Measurements from ENCODE around the gene SAG.

DNA sequence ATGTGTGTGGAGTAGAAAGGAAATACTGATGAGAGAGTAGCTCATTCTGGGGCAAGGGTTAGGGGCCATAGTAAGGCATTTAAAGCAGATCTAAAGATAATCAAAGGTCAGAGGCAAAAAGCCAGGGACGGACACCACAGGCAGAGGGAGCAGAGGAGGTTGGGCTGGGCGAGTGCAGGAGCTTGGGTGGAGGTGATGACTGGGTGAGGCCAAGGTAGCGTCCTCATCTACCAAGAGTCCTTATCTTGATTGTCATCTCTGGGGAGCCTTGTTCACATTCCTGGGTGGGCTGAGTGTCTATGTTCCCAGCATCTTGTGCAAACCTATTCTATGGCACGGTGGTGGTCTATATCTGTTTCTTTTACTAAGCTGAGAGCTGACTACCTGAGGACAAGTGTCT is 26.1 kb upstream of the SAG start:
- TF ChIP-seq, protein P1, sequence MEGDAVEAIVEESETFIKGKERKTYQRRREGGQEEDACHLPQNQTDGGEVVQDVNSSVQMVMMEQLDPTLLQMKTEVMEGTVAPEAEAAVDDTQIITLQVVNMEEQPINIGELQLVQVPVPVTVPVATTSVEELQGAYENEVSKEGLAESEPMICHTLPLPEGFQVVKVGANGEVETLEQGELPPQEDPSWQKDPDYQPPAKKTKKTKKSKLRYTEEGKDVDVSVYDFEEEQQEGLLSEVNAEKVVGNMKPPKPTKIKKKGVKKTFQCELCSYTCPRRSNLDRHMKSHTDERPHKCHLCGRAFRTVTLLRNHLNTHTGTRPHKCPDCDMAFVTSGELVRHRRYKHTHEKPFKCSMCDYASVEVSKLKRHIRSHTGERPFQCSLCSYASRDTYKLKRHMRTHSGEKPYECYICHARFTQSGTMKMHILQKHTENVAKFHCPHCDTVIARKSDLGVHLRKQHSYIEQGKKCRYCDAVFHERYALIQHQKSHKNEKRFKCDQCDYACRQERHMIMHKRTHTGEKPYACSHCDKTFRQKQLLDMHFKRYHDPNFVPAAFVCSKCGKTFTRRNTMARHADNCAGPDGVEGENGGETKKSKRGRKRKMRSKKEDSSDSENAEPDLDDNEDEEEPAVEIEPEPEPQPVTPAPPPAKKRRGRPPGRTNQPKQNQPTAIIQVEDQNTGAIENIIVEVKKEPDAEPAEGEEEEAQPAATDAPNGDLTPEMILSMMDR (IDR thresholded peaks at IDR 0.05; ENCODE audit: low read depth, low read length) = no peak
- no peak for TF ChIP-seq EZH2phosphoT487 (IDR thresholded peaks at IDR 0.05; ENCODE audit: low read depth)
